Mucosa of rectum (tissue), 2 donors: Measurements from ENCODE around the gene TAAR9.

Experiments
- H3K27ac ChIP-seq, 2 donors: one replicate each; pipeline ENCODE4 v1.7.0; 2013; ENCODE audit warnings: inconsistent platforms in 2 of 2, low read depth in 2 of 2, low read length in 2 of 2
- H3K27me3 ChIP-seq, 2 donors: one replicate each; pipeline ENCODE4 v1.7.0; 2013; ENCODE audit warnings: low read length in 2 of 2; ENCODE audit not compliant: control insufficient read depth in 2 of 2, insufficient read depth in 2 of 2
- H3K36me3 ChIP-seq, 2 donors: one replicate each; pipeline ENCODE4 v1.7.0; 2013; ENCODE audit warnings: low read length in 2 of 2; ENCODE audit not compliant: control insufficient read depth in 2 of 2, insufficient read depth in 2 of 2
- H3K4me1 ChIP-seq, 2 donors: one replicate each; pipeline ENCODE4 v1.7.0; 2013; ENCODE audit warnings: low read length in 2 of 2, mild to moderate bottlenecking in 1 of 2; ENCODE audit not compliant: control insufficient read depth in 2 of 2, insufficient read depth in 2 of 2
- H3K4me3 ChIP-seq, 2 donors: one replicate each; pipeline ENCODE4 v1.7.0; 2013; ENCODE audit warnings: low read length in 2 of 2
- H3K9ac ChIP-seq, 2 donors: one replicate each; pipeline ENCODE4 v1.7.0; 2013; ENCODE audit warnings: low read length in 2 of 2, low read depth in 1 of 2, mild to moderate bottlenecking in 1 of 2
- H3K9me3 ChIP-seq, 2 donors: one replicate each; pipeline ENCODE4 v1.7.0; 2013; ENCODE audit warnings: low read length in 2 of 2; ENCODE audit not compliant: control insufficient read depth in 2 of 2
- donor health status: healthy.
- donor health status: Normal muscosa, but diverticular disease.

Gene TAAR9

GRCh38 chr6:132571774-132572173 lies 33.7 kb downstream of the TAAR9 start:
- no peaks in the 10 kb centered on the region for H3K9me3 ChIP-seq

DNA sequence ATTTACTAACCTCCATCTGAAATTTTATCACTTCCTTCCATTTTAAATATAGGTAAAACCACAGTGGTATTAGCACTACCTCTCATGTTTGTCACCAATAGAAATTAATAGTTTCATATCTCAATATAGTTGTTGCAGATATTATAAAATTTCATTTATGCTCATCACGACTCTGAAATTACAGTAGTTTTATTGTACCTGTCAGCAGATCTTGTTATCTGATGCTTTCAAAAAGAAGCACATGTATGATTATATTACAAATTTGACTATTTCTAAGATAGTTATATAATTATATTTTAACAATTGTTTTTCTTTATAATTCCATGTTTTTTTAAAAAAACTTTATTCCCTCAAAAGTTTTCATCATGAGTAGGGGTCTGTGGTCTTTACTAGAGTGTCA lies 46.6 kb downstream of the TAAR9 start:
- Histone ChIP-seq H3K4me3 (no peak overlapping the region), H3K9me3 (no peaks in the 10 kb centered on the region), H3K9ac (no peak overlapping the region), H3K27me3 (peaks cover 0 to 2% of the 10 kb centered on the region in 2 donors), H3K36me3 (no peaks in the 10 kb centered on the region), H3K4me1 (no peaks in the 10 kb centered on the region), H3K27ac (no peak overlapping the region)

More at GRCh38 chr6:132571774-132572173, 33.7 kb downstream of the TAAR9 start:
- H3K9ac ChIP-seq: no peak overlapping the region
- no peak overlapping the region for H3K27ac ChIP-seq
- H3K4me1 ChIP-seq: no peaks in the 10 kb centered on the region
- H3K27me3 ChIP-seq: peaks cover 0 to 8% of the 10 kb centered on the region in 2 donors
- H3K36me3 ChIP-seq: no peaks in the 10 kb centered on the region
- H3K4me3 ChIP-seq: no peak overlapping the region

DNA sequence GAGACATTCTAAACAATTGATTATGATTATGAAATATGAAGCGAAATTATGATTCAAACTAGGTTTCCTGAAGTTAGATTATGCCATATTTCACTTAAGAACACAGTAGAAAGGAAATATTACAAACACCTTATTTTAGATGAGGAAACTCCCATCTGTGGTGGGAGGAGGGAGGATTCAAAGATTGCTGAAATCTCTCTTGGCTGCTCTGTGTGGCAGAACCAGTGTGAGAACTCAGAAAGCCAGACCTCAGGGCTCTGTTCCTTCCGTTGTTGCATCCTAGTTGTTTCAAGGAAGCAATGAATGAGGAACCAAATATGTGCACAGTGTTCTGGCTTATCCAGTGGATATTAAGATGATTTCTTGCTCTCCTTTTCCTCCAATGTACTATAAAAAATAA lies 49.3 kb downstream of the TAAR9 start:
- H3K27ac ChIP-seq: no peak overlapping the region
- H3K4me1 ChIP-seq: no peaks in the 10 kb centered on the region
- H3K9ac ChIP-seq: no peak overlapping the region
- H3K27me3 ChIP-seq: peaks cover 0 to 2% of the 10 kb centered on the region in 2 donors
- no peaks in the 10 kb centered on the region for H3K9me3 ChIP-seq
- H3K36me3 ChIP-seq: no peaks in the 10 kb centered on the region
- no peak overlapping the region for H3K4me3 ChIP-seq
